Measurements from ENCODE around the gene OR10T2.
"Not testable (repeated sequence)": the region's sequence is repeated elsewhere in the genome, so short reads cannot be mapped to it uniquely, and the experiment has no call there.

The OR10T2 gene, protein sequence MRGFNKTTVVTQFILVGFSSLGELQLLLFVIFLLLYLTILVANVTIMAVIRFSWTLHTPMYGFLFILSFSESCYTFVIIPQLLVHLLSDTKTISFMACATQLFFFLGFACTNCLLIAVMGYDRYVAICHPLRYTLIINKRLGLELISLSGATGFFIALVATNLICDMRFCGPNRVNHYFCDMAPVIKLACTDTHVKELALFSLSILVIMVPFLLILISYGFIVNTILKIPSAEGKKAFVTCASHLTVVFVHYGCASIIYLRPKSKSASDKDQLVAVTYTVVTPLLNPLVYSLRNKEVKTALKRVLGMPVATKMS

DNA sequence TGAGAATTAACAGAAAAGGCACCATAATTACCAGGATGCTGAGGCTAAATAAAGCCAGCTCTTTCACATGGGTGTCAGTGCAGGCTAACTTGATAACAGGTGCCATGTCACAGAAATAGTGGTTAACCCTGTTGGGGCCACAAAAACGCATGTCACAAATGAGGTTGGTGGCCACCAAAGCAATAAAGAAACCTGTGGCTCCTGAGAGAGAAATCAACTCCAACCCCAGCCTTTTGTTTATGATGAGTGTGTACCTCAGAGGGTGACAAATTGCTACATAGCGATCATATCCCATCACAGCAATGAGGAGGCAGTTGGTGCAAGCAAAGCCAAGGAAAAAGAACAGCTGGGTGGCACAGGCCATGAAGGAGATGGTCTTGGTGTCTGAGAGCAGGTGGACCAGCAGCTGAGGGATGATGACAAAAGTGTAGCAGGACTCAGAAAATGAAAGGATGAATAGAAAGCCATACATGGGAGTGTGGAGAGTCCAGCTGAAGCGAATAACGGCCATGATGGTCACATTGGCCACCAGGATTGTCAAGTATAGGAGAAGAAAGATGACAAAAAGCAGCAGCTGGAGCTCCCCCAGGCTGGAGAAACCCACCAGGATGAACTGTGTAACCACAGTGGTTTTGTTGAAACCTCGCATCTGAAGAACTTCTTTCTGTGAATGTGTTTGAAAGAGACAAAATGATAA lies at the start of gene OR10T2:
Gene OR10T2, minus strand, starts transcription at position 649 of the 697 bp plus-strand sequence. Its CDS starts 0 bp downstream, at position 649.
- no peak for DNase-seq (ENCODE audit: low read depth in 2 of 2, low spot score in 1 of 2)

DNA sequence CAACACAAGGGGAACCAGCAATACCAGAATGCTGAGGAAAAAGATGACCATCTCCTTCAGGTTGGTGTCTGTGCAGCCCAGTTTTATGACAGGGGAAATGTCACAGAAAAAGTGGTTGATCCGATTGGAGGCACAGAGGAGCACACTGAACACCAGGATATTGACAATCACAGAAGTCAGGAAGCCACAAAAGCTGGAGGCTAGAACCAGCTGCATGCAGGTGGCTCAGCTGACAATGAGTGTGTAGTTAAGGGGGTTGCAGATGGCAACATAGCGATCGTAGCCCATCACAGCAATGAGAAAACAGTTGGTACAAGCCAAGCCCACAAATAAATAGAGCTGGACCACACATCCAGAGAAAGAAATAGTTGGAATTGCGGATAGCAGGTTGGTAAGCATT lies 46.1 kb upstream of the OR10T2 start:
- DNase-seq (ENCODE audit: low read depth in 2 of 2, low spot score in 1 of 2): no peak

DNA sequence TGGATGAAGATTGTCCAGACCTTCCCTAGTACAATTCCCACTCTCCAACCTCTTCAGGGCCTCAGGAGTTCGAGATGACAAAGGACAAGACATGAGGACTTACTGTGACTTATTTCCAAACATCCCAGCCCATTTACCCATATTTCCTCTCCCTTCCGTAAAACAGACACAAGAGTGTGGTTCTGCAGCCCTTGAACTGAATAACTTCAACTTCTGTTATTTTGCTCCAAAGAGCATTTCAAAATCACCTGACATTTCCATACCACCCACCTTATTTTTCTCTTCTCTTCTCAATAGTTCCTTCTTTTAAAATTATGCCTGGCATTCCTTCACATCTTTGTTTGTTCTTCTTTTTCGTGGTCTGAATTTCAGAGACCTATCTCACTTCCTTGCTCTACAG lies 35.5 kb upstream of the OR10T2 start:
- DNase-seq (ENCODE audit: low read depth in 2 of 2, low spot score in 1 of 2): no peak

DNA sequence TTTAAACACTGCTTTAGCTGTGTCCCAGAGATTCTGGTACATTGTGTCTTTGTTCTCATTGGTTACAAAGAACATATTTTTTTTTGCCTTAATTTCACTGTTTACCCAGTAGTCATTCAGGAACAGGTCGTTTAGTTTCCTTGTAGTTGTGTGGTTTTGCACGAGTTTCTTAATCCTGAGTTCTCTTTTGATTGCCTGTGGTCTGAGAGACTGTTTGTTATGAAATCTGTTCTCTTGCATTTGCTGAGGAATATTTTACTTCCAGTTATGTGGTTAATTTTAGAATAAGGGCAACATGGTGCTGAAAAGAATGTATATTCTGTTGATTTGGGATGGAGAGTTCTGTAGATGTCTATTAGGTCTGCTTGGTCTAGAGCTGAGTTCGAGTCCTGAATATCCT lies 30.9 kb upstream of the OR10T2 start:
- DNase-seq (ENCODE audit: low read depth in 2 of 2, low spot score in 1 of 2): not testable (repeated sequence)

DNA sequence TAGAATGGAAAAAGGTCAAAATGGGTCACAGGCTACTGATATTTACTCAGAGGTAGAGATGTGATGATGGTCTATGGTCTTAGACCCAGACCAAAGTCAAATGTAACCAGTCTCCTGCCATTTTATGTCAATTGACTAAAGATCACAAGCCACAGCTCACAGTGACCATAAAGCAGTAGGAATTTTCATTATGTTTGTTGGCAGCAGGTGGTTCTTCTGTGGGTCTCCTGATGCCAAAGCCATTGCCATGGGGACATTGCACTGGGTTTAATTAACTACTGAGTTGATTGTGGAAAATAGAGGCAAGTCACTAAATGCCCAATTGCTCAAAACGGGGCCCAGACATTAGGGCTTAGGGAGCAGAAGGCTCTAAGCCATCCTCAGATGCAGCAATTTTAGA lies 26.9 kb upstream of the OR10T2 start, which contains the start of gene OR10K2:
Gene OR10K2, minus strand, starts transcription at position 101 of the 400 bp plus-strand sequence. CDS start 5,371 bp downstream, outside the sequence.
- no peak for DNase-seq (ENCODE audit: low read depth in 2 of 2, low spot score in 1 of 2)

DNA sequence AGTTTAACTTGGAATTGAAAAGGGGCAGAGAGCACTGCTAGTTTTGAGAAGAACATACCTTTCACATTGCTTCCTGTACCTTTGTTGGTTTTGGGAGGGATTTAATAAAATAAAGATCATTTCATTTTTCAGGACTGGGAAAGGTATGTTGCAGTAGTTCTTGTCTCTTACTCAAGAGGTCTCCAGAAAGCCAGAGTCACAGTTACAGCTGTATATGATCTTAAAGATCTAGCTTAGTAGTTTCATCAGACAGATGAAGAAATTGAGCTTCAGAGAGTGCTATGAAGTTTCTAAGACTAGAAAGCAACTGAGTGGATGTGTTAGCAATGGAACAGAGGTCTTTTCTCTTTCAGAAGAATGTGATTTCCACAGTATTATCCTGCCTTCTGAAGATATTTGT lies 25.8 kb upstream of the OR10T2 start:
- DNase-seq (ENCODE audit: low read depth in 2 of 2, low spot score in 1 of 2): no peak

DNA sequence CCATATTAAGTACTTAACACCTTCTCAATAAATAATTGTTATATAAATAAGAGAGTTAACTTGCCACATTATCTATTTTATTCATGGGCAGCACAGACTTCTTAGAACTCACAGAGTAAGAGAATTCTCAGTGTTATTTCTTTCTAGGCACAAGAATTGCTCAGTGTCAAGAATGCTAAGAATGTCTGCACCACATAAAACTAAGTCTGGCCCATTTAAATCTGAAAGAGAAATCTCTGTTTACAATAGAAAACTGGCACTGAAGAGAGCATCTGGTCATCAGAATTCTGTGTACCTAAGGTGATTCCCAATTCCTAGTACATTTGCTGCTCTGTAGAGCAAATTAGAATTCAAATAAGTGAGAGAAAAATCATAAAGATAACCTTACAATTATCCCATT lies 22.9 kb upstream of the OR10T2 start:
- DNase-seq (ENCODE audit: low read depth in 2 of 2, low spot score in 1 of 2): no peak

DNA sequence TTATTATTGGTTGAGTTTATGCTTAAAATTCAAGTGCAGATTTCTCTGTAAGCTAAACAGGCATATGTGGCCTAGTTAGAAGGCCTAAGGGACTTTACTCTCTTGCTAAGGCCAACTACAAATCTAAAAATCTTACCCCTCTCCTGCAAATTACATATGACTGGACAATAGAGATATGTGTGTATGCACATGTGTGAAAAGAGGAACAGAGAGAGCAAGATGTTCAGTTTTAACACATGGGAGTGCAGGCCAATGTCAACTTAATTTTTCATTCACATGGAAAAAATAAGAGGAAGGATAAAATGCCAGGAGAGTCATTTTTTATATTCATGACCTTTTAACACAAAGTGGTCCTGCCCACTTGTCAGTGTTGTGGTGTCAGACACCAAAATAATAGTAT lies 18.3 kb upstream of the OR10T2 start:
- no peak for DNase-seq (ENCODE audit: low read depth in 2 of 2, low spot score in 1 of 2)

DNA sequence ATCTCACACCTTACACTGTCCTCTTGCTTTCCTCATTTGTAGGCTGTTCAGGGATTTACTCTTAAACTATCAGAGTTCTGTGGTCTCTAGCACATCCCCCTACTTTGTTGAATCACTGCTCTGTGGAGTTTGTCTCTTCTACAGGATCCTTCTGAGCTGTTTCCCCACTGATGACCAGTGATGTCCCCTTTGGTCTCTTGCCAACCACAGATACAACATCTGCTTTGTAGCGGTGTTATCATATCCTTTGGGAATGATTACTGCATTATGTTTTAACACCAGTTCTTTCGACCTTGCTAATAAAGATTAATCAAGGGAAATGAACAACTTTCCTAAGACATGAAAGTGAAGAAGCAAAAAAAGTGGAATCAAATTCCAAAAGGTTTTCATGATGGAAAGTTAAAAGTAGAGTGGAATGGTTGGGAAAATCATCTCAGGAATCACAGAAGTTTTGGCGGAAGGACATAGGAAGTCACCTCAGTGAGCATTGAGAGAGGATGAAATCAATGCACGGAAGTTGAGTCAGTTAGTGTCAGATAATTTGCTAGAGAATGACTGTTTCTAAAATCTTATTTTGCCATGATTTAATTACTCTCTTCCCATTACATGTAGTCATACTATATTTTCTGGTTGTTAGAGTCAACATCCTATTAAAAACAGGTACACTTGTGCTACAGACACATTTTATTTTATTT lies 15.5 kb upstream of the OR10T2 start:
- DNase-seq (ENCODE audit: low read depth in 2 of 2, low spot score in 1 of 2): no peak

DNA sequence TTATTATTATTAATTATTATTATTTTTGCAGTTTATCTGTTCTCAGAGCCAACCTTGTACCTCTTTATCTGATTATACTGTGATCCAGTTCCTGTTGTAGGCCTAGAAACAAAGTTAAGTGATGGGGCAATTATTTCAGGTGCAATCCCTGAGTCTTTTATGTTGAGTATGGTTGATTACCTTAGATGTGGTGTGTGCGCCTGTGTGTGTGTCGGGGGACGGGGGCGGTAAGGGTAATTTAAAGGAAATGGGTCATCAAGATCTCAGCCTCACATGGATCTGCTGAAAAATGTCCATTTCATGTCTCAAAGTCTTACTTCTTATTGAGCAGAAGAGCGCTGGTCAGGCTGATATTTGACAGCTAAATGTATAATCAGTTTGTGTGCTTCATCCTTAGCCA lies 7.8 kb upstream of the OR10T2 start:
- no peak for DNase-seq (ENCODE audit: low read depth in 2 of 2, low spot score in 1 of 2)

DNA sequence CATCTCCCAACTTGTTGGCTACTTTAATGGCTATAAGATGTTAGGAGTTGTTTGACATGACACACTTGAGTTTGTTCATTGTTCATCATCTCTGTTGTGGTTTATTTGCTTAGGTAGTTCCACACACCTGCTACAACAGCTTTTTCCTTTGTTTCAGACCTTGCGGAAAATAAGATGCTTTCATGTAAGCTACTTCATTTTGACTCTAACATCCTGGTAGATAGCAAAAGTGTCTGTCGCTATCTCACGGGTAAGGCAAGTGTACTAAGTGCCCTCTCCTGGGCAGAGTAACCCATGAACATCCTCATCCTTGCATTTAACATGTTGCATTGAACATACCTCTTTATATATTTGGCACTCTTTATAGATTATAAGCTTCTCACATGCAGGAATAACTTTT lies 1.6 kb upstream of the OR10T2 start:
- no peak for DNase-seq (ENCODE audit: low read depth in 2 of 2, low spot score in 1 of 2)

DNA sequence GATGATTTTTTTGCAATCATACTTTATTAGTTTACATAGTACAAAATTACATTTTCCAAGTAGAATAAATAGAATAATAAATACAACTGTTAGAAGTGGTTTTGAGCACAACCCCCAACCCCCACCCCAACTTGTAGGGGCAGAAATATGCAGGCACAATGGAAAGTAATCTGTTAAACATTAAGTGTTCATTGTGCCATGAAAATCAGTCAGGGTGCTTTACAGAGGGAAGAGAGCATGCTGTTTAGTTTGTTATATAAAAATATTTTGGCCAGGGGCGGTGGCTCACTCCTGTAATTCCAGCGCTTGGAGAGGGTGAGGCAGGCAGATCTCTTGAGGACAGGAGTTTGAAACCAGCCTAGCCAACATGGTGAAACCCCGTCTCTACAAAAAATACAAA lies 2.6 kb downstream of the OR10T2 start:
- DNase-seq (ENCODE audit: low read depth in 2 of 2, low spot score in 1 of 2): no peak

DNA sequence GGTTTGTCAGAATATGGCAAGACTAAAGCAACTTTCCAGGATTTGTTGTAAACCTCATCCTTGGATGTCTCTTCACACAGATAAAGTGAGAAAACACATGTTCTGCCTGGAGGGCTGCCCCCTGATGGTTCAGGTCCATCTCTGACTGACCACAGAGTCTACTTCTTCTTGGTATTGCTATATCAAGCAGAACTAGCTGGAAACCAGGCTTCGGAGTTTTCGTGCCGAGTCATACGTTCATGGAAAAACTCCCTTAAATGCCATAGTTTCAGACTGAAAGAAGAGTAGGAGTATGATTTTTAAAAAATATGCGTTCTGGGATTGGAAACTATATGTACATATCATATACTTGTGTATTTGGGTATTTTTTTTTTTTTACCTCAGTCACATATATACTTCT lies 5.8 kb downstream of the OR10T2 start:
- DNase-seq (ENCODE audit: low read depth in 2 of 2, low spot score in 1 of 2): no peak

DNA sequence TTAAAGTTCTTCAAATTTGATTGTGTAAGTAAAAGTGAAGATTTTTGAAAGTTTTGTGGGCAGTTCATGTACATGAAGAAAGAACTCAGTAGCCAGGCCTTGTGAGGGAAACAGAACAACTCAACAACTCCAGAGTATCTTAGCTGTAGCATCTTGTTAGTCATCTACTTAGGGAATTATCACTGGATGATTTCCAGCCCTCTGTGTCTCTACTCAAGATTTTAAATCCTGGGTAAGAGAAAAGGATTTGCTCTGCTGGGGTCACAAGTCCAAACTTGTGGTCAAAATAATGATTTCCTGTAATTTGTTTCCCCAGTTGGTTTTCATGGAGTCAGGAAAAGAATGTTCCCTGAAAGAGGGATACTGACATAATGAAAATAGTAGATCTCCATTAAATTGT lies 8.2 kb downstream of the OR10T2 start:
- no peak for DNase-seq (ENCODE audit: low read depth in 2 of 2, low spot score in 1 of 2)

DNA sequence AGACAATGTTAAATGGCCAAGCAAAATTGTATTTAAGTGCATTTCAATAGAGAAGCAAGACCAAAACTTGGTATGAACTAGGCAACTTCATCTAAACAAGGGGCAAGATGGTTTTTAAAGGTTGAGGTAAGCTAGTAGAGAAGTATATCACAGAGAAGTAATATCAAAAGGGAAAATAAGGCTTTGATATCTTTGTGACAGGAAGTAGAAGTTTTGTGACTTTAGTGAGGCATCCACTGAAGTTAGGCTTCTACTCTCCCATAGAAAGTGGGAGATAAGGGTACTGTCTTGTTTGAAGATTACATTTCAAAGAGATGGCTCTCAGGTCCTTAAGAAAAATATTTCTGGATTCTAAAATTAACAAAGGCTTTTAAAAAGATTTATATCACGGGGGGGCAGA lies 8.9 kb downstream of the OR10T2 start:
- no peak for DNase-seq (ENCODE audit: low read depth in 2 of 2, low spot score in 1 of 2)

DNA sequence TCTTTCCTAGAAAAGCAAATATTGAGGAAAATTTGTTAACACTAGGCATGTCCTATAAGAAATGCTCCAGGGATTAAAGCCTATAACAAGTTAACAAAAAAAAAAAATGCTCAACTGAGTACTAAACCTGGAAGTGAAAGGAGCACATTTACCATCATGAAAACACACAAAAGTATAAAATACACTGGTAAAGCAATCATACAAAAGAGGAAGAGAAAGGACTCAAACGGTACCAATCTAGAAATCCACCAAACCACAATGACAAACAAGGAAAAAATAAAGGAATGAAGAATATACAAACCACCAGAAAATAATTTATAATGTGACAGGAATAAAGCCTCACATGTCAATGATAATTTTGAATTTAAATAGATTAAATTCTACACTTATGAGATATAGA lies 24.4 kb downstream of the OR10T2 start:
- DNase-seq (ENCODE audit: low read depth in 2 of 2, low spot score in 1 of 2): no peak

DNA sequence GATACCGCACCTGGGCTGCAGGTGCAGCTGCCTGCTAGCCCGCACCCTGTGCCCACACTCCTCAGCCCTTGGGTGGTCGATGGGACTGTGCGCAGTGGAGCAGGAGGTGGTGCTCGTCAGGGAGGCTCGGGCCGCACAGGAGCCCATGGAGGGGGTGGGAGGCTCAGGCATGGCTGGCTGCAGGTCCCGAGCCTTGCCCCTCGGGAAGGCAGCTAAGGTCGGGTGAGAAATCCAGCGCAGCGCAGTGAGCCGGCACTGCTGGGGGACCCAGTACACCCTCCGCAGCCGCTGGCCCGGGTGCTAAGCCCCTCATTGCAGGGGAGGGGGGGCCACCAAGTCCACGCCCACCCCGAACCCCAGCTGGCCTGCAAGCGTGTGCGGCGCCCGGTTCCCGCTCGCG lies 25.2 kb downstream of the OR10T2 start:
- DNase-seq (ENCODE audit: low read depth in 2 of 2, low spot score in 1 of 2): not testable (repeated sequence)

DNA sequence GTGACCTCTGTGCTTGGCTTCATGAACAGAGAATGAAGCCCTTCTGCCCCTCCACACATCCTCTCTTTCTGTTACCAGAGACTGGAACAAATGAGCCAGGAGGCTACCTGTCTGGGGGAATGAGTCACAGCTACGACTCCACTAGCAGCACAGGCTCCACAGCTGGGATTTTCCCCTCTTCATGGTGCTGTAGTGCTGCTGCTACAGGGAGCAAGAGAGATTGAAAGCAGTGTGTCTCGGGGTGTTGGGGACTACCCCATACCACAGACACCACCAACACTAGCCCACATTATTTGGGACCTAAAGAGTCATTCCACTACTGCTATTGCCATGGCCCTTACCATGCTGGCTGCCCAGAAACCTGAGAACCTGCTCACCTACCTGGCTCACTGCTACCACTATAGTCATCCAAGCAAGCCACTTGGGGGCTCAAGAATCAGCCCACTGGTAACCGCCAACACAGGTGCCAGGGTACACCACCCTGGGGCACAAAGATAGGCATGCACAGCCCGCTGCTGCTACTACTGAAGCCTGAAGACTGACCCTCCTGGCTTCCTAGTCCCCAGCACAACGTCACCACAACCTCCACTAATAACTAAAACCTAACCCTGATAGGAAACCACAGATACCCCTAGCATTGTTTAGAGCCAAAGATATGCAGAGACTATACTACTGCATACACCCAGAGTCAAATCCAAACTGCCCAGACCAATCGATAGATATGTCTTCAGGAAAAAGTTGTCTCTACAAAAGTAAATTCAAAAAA lies 27.9 kb downstream of the OR10T2 start:
- DNase-seq (ENCODE audit: low read depth in 2 of 2, low spot score in 1 of 2): no peak

DNA sequence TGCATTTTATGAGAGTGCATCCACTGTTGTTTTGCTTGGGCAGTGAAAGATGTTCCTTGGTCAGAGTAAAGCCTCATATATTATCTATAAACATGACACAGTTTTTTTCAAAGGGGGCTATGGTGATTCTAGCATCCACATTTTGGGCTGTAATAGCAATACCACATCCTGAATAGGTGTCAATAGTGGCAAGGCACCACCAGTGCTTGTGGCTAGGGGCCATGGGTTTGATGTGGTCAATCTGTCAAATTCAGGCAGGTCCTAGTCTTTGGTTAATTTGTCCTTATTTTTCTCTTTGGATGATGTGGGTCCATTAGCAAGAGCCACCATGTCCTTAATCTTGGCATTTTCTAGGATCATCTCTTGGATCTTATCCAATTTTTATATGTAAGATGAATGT lies 32.5 kb downstream of the OR10T2 start:
- DNase-seq (ENCODE audit: low read depth in 2 of 2, low spot score in 1 of 2): no peak

DNA sequence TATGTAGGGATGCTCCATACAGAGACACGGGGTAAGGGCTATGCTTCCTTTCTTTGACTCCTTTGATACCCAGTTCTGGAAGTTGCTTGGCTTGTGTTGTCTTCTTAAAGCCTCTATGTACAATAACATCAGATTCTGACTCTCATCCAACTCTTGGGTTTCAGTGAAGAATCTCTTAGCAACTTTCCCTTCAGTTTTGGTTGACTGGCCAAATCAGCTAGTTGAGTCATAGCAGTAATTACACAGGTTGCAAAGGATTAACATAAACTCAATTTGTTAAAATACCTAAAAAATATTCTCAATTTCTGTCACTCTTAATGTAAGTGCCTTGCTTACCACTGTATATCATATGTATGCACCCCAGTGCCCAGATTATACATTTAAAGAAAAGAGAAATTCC lies 36.3 kb downstream of the OR10T2 start:
- no peak for DNase-seq (ENCODE audit: low read depth in 2 of 2, low spot score in 1 of 2)

DNA sequence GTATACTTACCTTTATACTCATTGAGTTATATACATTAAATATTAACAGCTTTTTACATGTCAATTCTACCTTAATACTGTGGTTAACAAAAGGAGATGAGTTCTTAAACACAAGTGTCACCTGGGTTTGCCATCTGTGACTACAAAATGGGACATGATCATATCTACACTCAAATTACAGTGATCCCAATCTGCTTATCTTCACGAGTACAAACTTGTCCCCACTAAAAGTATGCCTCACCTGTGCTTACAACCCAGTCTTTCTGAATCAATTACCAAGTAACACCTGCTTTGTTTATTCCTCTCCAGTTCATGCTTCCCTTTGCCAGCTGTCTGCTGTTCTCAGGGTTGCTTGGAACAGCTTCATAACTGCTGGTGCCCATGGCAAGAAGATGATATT lies 36.8 kb downstream of the OR10T2 start:
- no peak for DNase-seq (ENCODE audit: low read depth in 2 of 2, low spot score in 1 of 2)
